ENCODE results near the gene RGS3.
A peak's percentile ranks its signal among the peaks of the same experiment; 100 is the strongest.

Gene RGS3

DNA sequence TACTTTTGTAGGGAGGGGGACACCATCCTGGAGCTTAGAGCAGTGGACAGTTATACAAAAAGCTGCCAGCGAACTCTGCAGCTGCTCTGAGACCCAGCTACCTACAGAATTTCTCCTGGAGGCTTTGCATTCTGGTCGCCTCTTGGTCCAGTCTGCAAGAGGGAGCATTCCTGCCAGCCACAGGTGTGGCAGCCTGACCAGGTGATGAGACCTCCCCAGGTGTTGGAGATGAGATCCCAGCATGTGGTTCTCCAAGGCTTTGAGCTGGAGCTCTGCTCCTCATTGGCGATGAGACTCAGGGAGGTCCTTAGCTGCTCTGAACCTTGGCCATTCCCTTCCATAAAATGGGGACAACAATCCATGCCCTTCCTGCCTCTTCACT lies 69.3 kb downstream of the RGS3 start:
- 94% methylated on average over 3 of the region's 3 CpGs for WGBS
- no peak overlapping the region for H3K9ac ChIP-seq (ENCODE audit: low read depth, low read length)

DNA sequence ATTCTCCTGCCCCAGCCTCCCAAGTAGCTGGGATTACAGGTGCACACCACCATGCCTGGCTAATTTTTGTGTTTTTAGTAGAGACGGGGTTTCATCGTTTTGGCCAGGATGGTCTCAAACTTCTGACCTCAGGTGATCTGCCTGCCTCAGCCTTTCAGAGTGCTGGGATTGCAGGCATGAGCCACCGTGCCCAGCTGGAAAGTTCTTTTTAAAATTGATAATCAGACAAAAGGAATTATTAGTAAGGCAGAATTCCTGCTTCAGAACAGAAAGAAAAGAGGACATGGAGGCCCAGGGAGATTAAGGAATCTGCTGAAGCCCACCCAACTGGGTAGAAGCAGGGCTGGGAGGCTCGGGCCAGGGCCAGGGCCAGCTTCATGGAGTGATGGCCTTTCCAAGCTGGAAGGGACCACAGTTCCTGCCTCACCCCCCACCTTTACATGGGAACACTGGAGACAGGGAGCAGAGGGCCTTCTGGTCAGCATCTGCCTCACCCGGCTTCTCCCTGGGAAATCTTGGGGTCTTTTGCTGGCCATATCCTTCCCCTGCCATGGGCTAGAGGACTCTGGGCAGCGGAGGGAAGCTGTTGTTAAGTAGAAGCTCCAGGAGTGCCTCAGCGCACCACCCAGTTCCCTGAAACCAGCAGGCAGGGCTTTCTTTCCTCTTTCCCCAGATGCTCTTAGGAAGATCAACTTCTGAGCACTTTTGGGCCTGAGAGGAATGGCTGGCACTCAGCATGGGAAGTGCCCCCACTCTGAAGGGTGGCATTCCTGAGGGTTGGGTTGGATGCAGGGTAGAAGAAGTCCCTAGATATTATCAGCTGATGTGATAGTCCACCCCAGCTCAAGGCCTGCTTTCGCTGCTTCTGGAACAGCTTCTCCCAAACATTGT lies 70.1 kb downstream of the RGS3 start:
- Histone ChIP-seq H3K36me3 (ENCODE audit: insufficient read depth, low read length) (no peaks in the 10 kb centered on the region), H3K9me3 (ENCODE audit: insufficient read depth, low read depth, low read length) (no peaks in the 10 kb centered on the region), H3K4me1 (ENCODE audit: insufficient read depth, low read length) (no peaks in the 10 kb centered on the region), H3K9ac (ENCODE audit: low read depth, low read length) (no peak overlapping the region), H3K27me3 (ENCODE audit: insufficient read depth, low read length) (no peaks in the 10 kb centered on the region), H3K27ac (ENCODE audit: low read depth, low read length) (no peak overlapping the region), H3K4me3 (ENCODE audit: low read length) (no peak overlapping the region)
- 95% methylated on average over 8 of the region's 8 CpGs for WGBS

More for the DNA sequence above, 69.3 kb downstream of the RGS3 start:
- no peaks in the 10 kb centered on the region for H3K9me3 ChIP-seq (ENCODE audit: insufficient read depth, low read depth, low read length)
- H3K4me1 ChIP-seq (ENCODE audit: insufficient read depth, low read length) = no peaks in the 10 kb centered on the region
- H3K4me3 ChIP-seq (ENCODE audit: low read length) = no peak overlapping the region
- no peaks in the 10 kb centered on the region for H3K27me3 ChIP-seq (ENCODE audit: insufficient read depth, low read length)
- H3K27ac ChIP-seq (ENCODE audit: low read depth, low read length) = no peak overlapping the region
- no peaks in the 10 kb centered on the region for H3K36me3 ChIP-seq (ENCODE audit: insufficient read depth, low read length)

DNA sequence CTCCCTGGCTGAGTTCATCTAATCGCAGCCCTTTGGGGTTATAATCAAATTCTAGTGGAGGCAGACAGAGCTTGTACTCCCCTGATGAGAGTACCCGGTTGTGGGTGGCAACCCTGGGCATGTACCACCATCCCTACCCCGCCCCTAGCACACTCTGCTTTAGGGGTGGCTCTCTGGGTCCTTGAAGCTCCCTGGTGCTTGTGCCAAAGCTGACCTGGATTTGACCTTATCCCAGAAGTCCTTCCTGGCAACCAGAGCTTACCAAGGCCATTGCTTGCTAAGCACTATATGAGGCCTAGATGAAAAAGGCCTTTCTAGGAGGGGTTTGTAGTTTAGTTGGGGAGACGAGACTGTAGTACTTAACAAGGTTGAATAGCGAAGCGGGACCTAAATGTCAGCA lies 72.2 kb downstream of the RGS3 start:
- Histone ChIP-seq H3K27ac (ENCODE audit: low read depth, low read length) (no peak overlapping the region), H3K9ac (ENCODE audit: low read depth, low read length) (peak overlapping the region; percentile 20; the same call in 1 of the 2 replicates), H3K36me3 (ENCODE audit: insufficient read depth, low read length) (no peaks in the 10 kb centered on the region), H3K4me1 (ENCODE audit: insufficient read depth, low read length) (peaks cover under 1% of the 10 kb centered on the region; the same call in 1 of the 2 replicates), H3K27me3 (ENCODE audit: insufficient read depth, low read length) (no peaks in the 10 kb centered on the region), H3K4me3 (ENCODE audit: low read length) (no peak overlapping the region), H3K9me3 (ENCODE audit: insufficient read depth, low read depth, low read length) (no peaks in the 10 kb centered on the region)
- WGBS = 91% methylated on average over 6 of the region's 6 CpGs

GRCh38 chr9:113536166-113536482 lies 72.6 kb downstream of the RGS3 start:
- Histone ChIP-seq H3K36me3 (ENCODE audit: insufficient read depth, low read length) (no peaks in the 10 kb centered on the region), H3K9ac (ENCODE audit: low read depth, low read length) (peak overlapping the region; percentile 20; the same call in 1 of the 2 replicates), H3K27me3 (ENCODE audit: insufficient read depth, low read length) (no peaks in the 10 kb centered on the region), H3K9me3 (ENCODE audit: insufficient read depth, low read depth, low read length) (no peaks in the 10 kb centered on the region), H3K4me1 (ENCODE audit: insufficient read depth, low read length) (peaks cover 4% of the 10 kb centered on the region), H3K27ac (ENCODE audit: low read depth, low read length) (no peak overlapping the region), H3K4me3 (ENCODE audit: low read length) (no peak overlapping the region)
- WGBS = 83% methylated on average over 6 of the region's 6 CpGs

DNA sequence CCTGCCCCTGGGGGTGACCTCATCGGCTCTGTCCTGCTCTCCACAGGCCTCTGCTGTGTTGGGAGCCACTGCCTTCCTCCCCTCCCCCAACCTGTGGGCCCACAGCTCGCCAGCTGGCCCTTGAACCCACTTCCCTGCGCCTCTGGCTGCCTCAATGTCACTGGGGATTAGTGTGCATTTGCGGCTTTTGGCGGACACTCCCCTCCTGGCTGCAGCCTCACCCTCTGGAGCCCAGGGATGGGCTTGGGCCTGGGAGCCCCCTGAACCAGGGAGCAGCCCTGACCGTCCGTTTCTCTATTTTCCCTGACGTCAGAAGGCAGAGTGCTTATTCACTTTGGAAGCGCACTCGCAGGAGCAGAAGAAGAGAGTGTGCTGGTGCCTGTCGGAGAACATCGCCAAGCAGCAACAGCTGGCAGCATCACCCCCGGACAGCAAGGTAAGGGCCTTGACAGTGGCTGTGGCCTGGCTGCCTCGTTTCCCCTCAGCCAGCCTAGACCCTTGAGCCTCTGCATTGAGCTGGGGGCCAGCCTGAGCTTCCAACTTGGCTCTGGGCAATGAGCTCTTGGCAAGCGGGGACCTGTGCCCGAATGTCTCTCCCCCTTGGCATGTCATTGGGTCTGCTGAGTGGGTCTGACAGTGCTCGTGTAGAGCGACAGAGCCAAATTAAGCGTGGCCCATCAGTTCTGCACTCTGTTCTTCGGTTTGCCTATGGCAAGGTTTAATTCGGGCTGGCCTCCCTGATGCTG lies 73.1 kb downstream of the RGS3 start:
- H3K9ac ChIP-seq (ENCODE audit: low read depth, low read length) = 0 out of 2 replicates have a peak overlapping the region, but pooled peaks have one; percentile 20
- H3K9me3 ChIP-seq (ENCODE audit: insufficient read depth, low read depth, low read length) = no peaks in the 10 kb centered on the region
- no peak overlapping the region for H3K4me3 ChIP-seq (ENCODE audit: low read length)
- H3K36me3 ChIP-seq (ENCODE audit: insufficient read depth, low read length) = no peaks in the 10 kb centered on the region
- no peaks in the 10 kb centered on the region for H3K27me3 ChIP-seq (ENCODE audit: insufficient read depth, low read length)
- H3K4me1 ChIP-seq (ENCODE audit: insufficient read depth, low read length) = peaks cover 4% of the 10 kb centered on the region
- WGBS = 88% methylated on average over 21 of the region's 21 CpGs
- no peak overlapping the region for H3K27ac ChIP-seq (ENCODE audit: low read depth, low read length)

- no peak overlapping the region for H3K27ac ChIP-seq (ENCODE audit: low read depth, low read length)
- H3K36me3 ChIP-seq (ENCODE audit: insufficient read depth, low read length) = no peaks in the 10 kb centered on the region
- 94% methylated on average over 7 of the region's 7 CpGs for WGBS
- H3K4me1 ChIP-seq (ENCODE audit: insufficient read depth, low read length) = peaks cover 4% of the 10 kb centered on the region
- H3K9ac ChIP-seq (ENCODE audit: low read depth, low read length) = no peak overlapping the region
- H3K4me3 ChIP-seq (ENCODE audit: low read length) = no peak overlapping the region
- no peaks in the 10 kb centered on the region for H3K9me3 ChIP-seq (ENCODE audit: insufficient read depth, low read depth, low read length)
- H3K27me3 ChIP-seq (ENCODE audit: insufficient read depth, low read length) = no peaks in the 10 kb centered on the region
These were observed 73.8 kb downstream of the RGS3 start for GRCh38 chr9:113537229-113537810.

- no peak overlapping the region for H3K9ac ChIP-seq (ENCODE audit: low read depth, low read length)
- H3K9me3 ChIP-seq (ENCODE audit: insufficient read depth, low read depth, low read length) = no peaks in the 10 kb centered on the region
- H3K36me3 ChIP-seq (ENCODE audit: insufficient read depth, low read length) = no peaks in the 10 kb centered on the region
- H3K27ac ChIP-seq (ENCODE audit: low read depth, low read length) = no peak overlapping the region
- no peaks in the 10 kb centered on the region for H3K27me3 ChIP-seq (ENCODE audit: insufficient read depth, low read length)
- no peak overlapping the region for H3K4me3 ChIP-seq (ENCODE audit: low read length)
- WGBS = 95% methylated on average over 5 of the region's 5 CpGs
- peaks cover 4% of the 10 kb centered on the region for H3K4me1 ChIP-seq (ENCODE audit: insufficient read depth, low read length)
These were observed 74.6 kb downstream of the RGS3 start for GRCh38 chr9:113538131-113538530.

DNA sequence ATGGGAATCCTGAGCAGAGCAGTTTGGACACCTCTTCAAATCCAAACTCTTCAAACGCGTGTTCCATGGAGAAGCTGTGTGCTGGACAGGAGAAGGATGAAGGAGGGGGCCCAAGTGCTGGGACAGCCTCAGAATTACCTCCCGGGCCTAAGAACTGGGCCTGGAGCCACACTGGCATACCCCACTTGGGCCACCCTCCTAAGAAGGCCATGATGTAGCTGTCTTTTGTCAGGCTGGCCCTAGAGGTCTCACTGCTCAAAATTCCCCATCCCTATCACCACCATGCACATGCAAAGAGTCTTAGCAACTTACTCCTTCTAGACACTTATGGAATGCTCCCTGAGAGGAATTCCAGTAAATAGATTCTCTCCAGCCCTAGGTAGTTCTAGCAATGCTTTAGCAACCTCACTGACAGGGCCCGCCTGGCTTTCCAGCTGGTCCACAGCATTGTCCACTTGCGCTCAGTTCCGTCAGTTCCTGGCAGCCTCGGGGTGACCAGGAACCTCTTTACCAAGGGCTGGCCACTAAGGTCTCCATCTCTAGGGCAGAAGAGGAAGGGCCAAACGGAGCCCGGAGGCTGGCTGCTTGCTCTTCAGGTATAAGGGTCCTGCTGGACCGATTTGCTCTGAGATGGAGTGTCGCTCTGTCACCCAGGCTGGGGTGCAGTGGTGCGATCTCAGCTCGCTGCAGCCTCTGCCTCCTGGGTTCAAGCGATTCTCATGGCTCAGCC lies 75.3 kb downstream of the RGS3 start:
- Histone ChIP-seq H3K4me1 (ENCODE audit: insufficient read depth, low read length) (peaks cover 4% of the 10 kb centered on the region), H3K36me3 (ENCODE audit: insufficient read depth, low read length) (no peaks in the 10 kb centered on the region), H3K27ac (ENCODE audit: low read depth, low read length) (no peak overlapping the region), H3K9ac (ENCODE audit: low read depth, low read length) (no peak overlapping the region), H3K4me3 (ENCODE audit: low read length) (no peak overlapping the region), H3K27me3 (ENCODE audit: insufficient read depth, low read length) (no peaks in the 10 kb centered on the region), H3K9me3 (ENCODE audit: insufficient read depth, low read depth, low read length) (no peaks in the 10 kb centered on the region)
- 91% methylated on average over 14 of the region's 14 CpGs for WGBS

GRCh38 chr9:113540466-113540865 lies 76.9 kb downstream of the RGS3 start:
- Histone ChIP-seq H3K9me3 (ENCODE audit: insufficient read depth, low read depth, low read length) (no peaks in the 10 kb centered on the region), H3K27me3 (ENCODE audit: insufficient read depth, low read length) (no peaks in the 10 kb centered on the region), H3K4me1 (ENCODE audit: insufficient read depth, low read length) (peaks cover 4% of the 10 kb centered on the region), H3K9ac (ENCODE audit: low read depth, low read length) (no peak overlapping the region), H3K4me3 (ENCODE audit: low read length) (no peak overlapping the region), H3K27ac (ENCODE audit: low read depth, low read length) (no peak overlapping the region), H3K36me3 (ENCODE audit: insufficient read depth, low read length) (no peaks in the 10 kb centered on the region)
- WGBS = 94% methylated on average over 6 of the region's 6 CpGs

GRCh38 chr9:113541019-113541900 lies 77.7 kb downstream of the RGS3 start:
- Histone ChIP-seq H3K4me1 (ENCODE audit: insufficient read depth, low read length) (peaks cover 4% of the 10 kb centered on the region), H3K27me3 (ENCODE audit: insufficient read depth, low read length) (no peaks in the 10 kb centered on the region), H3K9ac (ENCODE audit: low read depth, low read length) (peak overlapping the region; percentile 54), H3K4me3 (ENCODE audit: low read length) (no peak overlapping the region), H3K27ac (ENCODE audit: low read depth, low read length) (no peak overlapping the region), H3K9me3 (ENCODE audit: insufficient read depth, low read depth, low read length) (no peaks in the 10 kb centered on the region), H3K36me3 (ENCODE audit: insufficient read depth, low read length) (no peaks in the 10 kb centered on the region)
- 66% methylated on average over 12 of the region's 12 CpGs for WGBS

Measured in HUES64 (cell line).